HG03025 (cell line): ENCODE measurements around the gene TUBA8.
"Not testable (repeated sequence)": the region's sequence is repeated elsewhere in the genome, so short reads cannot be mapped to it uniquely, and the experiment has no call there.

Experiments
- ATAC-seq: cut with Tn5 transposase; IDR thresholded peaks from one replicate; pipeline ENCODE4 v1.9.1; 2021; ENCODE audit warnings: mild to moderate bottlenecking, moderate library complexity; ENCODE audit not compliant: unreplicated experiment, low FRiP score

TUBA8 gene

GRCh38 chr22:18104566-18104965, 6.0 kb upstream of the TUBA8 start:
- ATAC-seq: no peak

- not testable (repeated sequence) for ATAC-seq
Measured at GRCh38 chr22:18105981-18106380, 4.6 kb upstream of the TUBA8 start.

GRCh38 chr22:18106550-18107341, 3.9 kb upstream of the TUBA8 start:
- not testable (repeated sequence) for ATAC-seq

GRCh38 chr22:18108187-18108586, 2.4 kb upstream of the TUBA8 start:
- ATAC-seq: no peak

- no peak for ATAC-seq
Measured at GRCh38 chr22:18109410-18110193, 1.0 kb upstream of the TUBA8 start.

DNA sequence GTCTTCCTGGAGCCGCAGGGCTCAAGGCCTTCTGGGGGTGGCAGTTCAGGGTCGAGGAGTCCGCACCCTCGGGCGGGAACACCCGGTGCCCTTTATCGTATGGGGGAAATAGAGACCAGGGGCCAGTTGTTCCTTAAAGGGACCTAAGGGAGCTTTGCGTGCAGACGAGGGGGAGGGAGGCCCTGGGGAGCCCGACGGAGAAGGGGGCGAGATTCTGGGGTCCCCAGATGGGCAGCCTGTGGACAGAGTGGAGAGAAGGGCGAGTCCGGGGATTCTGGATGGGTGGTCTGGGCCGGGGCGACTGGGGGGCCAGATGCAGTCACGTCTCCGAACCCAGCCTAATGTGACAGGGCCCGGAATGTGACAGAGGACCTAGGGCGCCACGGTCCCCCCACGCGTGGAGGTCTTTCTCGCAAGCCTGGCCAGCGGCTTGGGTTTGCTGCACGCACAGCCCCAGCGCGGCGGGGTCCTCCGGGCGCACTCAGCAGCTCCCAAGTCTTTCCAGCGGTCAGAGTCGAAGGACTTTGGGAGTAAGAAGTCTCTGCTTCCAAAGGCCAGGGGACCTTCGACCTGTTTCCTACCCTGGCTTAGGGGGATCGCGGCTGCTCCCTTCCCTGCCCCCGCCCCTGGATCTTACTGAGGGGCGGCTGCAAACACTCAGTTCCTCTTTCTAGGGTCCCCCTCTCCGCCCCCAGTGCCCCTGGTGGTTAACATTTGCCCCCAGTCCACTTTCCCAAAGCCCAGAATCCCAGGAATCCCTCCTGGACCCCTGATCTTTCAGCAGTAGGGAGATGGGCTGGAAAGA, 547 bp downstream of the TUBA8 start:
- ATAC-seq: no peak

DNA sequence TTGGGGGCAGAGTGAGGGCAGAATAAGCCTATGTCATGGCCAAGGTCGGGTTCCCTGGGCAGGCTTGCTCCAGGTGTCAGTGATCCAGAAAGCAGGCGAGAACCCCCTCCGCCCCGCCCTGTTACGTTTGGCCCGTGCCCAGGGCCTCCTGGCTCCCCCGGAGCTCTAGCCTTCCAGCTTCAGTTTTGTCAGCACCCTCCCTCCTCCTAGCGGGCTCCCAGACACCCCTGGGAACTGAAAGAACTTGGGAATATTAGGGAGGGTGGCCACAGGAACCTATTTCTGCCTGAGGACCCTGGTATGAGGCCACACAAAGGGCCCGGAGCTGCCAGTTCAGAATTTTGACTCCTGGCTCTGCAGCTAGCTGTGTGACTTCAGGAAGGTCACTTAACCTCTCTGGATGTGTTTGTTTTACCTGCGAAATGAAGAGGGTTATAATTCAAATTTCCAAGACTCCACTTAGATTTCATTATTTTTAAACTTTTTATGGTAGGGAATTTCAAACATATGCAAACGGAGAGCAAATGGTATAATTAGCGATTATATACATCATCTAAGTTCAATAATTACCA, 1.2 kb downstream of the TUBA8 start:
- ATAC-seq: no peak

DNA sequence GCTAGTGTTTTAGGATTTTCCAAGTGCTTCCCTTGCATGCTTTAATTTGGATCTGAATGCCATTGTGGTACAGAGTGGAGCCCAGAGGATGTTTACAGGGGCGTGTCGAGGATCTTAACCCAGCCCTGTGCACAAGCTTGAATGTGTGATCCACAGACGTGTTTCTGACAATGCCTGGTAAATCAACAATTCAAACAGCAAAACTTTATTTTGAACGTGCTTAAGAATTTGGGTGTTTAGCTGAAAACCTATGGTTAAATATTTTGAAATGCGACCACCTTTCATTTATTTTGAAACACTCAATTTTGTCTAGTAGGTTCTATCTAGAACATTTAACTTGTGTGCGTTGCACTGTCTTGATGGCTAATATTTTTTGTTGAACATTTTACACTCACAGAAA, 1.8 kb downstream of the TUBA8 start:
- ATAC-seq: no peak

DNA sequence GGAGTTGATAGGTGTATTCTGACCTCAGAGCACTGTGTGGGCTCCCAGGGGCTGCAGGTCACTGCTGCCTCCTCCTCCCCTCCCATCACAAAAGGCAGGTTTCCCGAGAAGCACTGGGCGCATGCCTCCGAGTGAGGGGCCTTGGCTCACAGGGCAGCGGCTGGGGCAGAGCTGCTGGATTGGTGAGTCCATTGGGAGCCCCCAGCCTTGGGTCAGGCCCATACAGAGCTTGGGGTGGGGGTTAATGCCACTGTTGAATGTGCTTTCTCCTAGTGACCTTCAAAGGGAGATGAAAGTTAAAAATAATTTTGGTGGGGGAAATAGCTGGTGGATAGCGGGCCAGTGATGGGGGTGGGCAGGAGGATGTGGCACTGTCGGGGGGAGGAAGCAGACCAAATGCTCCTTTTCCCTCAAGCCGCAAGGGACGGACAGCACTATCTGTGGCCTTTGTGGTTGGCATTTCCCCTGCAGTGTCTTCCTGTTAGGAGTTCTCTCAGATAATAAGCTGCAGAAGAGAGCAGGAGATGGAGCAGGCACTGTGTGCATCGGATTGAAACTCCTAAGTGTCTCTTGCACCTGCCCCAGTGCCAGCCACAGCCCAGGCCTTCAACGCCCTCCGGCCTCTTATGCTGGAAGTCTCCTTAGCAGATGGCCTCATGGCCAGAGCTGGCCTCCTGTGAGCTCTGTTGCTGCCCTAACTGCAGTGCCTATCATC, 3.2 kb downstream of the TUBA8 start:
- no peak for ATAC-seq

DNA sequence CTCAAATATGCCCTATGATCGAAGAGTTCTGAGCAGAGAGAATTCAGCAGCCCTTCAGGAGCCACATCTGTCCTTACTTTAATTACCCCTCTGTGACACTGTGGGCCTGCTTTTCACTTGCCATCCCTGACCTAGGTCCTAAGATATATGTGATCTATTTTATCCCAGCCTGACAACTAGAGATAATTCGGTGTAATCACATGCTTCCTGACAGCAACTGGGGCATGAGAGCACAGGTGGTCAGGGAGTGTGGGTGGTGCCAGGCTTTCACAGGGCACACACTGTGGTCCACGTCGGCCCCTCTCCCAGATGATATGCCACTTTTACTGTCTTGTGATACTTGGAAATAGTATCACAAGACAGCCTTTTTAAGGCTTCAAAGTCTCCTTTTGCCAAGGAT, 3.9 kb downstream of the TUBA8 start:
- ATAC-seq: no peak

DNA sequence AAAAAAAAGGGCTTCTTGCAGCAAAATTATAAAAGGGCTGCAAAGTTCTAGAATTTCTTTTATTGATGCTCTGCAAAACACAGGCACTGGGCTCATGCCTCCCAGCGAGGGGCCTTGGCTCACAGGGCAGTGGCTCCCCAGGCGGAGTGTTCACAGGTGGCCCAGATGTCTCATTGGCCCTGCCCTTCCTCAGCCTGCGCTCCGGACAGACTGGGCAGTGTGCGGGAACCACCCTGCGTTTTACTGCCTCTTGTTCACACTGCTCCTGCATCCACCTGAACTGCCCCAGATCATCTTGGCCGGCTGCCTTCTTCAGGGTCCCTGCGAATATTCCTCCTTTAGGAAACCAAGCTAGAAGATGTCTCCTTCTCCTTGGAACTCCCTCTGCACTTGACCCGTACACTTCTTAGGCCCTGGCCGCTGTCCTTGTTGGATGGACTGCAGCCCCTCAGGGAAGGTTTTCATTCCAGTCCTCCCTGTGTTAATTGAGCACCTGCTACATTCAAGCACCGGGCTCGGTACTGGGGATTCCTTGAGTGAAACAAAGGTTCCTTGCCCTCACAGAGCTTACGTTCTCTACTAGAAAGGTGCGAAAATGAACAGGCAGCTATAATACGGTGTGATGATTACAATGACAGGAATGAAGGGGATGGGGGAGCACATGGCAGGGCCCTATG, 4.5 kb downstream of the TUBA8 start:
- no peak for ATAC-seq

- no peak for ATAC-seq
Measured at GRCh38 chr22:18115906-18116371, 5.3 kb downstream of the TUBA8 start.

DNA sequence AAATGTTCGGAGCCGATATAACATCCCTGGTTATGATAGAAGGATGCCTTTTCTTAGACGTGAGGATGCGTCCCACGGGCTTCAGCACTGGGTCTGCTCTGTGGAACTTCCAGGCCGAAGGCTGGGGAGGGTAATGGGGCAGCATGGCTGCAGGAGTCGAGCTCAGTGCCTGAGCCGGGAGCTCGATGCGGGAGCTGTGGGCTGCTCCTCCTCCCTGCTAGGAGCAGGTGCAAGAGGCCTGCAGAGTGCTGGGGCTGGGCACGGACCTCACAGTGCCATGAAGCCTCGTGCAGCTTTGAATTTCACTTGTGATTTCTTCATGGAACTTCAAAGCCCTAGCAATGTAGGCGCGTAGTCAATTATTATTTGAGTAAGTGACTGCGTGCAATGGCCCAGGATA, 6.0 kb downstream of the TUBA8 start:
- ATAC-seq: no peak

DNA sequence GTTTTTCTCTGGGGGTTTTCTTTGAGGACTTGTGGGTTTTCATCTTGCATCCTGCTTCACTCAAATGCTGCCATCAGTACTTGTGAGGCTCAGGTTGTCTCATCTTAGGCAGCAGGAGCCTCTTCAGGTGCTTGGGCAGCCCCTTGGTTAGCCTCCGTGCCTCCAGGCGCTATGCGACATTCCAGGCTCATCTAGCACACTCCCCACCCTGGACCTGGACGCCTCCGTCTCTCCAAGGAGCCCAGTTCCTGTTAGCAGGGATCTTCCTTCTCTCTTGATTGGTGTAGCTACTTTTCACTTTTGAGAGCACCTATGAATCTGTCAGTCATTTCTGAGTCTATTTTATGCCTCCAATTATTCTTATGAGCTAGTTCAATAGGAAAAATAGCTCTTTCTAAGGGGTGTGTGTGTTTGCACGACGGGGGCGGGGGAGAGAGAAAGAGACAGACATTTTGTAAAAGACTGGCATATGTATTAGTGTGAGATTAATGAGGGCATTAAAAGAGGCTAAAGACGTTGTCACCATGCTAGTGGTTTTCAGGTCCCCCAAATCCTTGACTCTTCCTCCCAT, 7.8 kb downstream of the TUBA8 start:
- ATAC-seq: no peak

- no peak for ATAC-seq
Measured at GRCh38 chr22:18119409-18120110, 9.0 kb downstream of the TUBA8 start.

DNA sequence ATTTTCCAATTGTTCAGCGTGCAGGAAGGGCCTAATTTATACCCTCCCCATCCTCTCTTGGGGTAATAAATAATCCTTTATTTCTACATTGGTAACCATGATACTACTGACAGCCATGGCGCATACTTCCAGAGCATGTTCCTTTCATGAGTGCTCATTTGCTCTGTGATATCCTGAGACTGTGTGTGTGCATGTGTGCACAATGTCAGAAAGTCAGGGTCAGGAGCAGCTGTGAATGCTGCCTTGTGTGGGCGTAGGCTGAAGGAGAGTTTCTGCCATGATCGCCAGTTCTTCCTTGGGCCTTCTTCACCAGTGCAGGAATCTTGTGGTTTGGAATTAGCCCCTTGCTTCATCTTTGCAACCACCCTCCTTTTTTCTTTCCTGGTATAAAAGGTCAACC, 10.2 kb downstream of the TUBA8 start:
- ATAC-seq: no peak

DNA sequence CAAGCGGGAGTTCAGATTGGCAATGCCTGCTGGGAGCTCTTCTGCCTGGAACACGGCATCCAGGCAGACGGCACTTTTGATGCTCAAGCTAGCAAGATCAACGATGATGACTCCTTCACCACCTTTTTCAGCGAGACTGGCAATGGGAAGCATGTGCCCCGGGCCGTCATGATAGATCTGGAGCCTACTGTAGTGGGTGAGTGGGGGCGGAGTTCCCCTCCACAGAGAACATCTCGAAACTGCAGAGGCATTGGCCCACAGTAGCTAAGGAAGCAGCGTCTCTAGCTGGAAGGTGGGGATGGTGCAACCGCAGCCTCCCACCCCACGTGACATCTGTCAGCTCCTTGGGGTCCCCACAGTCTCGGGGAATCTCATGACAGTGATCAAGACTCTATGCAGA, 10.9 kb downstream of the TUBA8 start:
- no peak for ATAC-seq

GRCh38 chr22:18121954-18122554, 11.4 kb downstream of the TUBA8 start:
- ATAC-seq: no peak
